ENCODE results near the gene DNAJC13. TPM values are rescaled to one million over a fixed set of nuclear protein-coding genes. Genes with fewer than 3 reads are reported as not detected.

Gene DNAJC13
- total RNA-seq, 4 donors from 2014 or later = 44.9 to 68.1 (median 65.5) TPM

DNA sequence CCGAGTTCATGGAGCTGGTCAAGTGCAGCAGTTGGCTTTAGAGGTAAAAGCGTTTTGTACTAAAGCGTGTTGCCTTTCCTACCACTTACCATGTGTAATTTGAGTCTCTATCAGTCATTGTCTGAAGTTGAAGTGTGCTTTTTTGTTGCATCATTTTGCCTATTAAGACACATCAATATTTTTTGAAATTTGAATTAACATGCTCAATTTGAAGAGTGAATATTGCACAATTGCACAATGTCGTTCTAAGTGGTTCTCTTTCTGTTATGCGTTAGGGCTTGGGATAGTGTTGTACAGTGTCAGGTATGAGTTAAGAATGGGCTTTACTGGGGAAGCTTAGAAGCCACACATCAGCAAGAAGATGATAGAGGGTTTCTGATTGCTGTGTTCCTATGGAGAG is 95.8 kb downstream of the DNAJC13 start:
- Histone ChIP-seq H3K27ac (no peak overlapping the region), H3K27me3 (no peaks in the 10 kb centered on the region), H3K9me3 (no peaks in the 10 kb centered on the region), H3K4me1 (peaks cover 0 to 5% (median 1%) of the 10 kb centered on the region in 4 donors), H3K36me3 (peaks cover 0 to 65% (median 29%) of the 10 kb centered on the region in 4 donors), H3K4me3 (no peak overlapping the region)
- in situ Hi-C loops (cut with MboI; ENCODE audit: low pct_ligation_motif_present in 1 of 4, low pct_unique_long_range_greater_than_20kb in 1 of 4, low sequenced_read_pairs in 3 of 4) (no loop called here), intact Hi-C loops (cut with DNase I; ENCODE audit: low total_unique reads) (no loop called here)
- DNase-seq = no peak
- 94% methylated on average over 5 of the region's 5 CpGs for WGBS, 2 donors (ENCODE audit: low coverage in 1 of 2)
- TF ChIP-seq POLR2AphosphoS5 (IDR thresholded peaks at IDR 0.05) (no peak), EP300 (IDR thresholded peaks at IDR 0.05; ENCODE audit: low read depth) (no peak), POLR2A (IDR thresholded peaks at IDR 0.05) (no peak)
- TF ChIP-seq, protein P1, sequence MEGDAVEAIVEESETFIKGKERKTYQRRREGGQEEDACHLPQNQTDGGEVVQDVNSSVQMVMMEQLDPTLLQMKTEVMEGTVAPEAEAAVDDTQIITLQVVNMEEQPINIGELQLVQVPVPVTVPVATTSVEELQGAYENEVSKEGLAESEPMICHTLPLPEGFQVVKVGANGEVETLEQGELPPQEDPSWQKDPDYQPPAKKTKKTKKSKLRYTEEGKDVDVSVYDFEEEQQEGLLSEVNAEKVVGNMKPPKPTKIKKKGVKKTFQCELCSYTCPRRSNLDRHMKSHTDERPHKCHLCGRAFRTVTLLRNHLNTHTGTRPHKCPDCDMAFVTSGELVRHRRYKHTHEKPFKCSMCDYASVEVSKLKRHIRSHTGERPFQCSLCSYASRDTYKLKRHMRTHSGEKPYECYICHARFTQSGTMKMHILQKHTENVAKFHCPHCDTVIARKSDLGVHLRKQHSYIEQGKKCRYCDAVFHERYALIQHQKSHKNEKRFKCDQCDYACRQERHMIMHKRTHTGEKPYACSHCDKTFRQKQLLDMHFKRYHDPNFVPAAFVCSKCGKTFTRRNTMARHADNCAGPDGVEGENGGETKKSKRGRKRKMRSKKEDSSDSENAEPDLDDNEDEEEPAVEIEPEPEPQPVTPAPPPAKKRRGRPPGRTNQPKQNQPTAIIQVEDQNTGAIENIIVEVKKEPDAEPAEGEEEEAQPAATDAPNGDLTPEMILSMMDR (IDR thresholded peaks at IDR 0.05) = no peak

DNA sequence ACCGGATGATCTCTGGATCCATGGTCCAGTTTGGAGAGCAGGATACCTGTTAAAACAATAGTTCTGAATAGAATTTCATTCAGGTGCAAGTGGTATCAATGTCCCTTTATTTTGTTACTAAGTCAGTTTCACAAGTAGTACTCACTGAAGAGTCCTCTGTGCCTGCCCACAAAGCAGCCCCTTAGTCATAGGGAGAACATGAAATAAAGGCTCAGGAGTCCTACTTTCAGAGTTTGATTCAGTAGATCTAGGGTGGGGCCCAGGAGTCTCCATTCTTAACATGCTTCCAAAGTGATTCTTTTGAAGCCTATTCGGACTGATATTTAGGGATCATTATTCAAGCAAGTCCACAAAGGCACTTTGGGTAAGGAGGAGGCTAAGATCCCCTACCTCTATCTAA is 100.0 kb downstream of the DNAJC13 start:
- Histone ChIP-seq H3K4me3 (no peak overlapping the region), H3K27me3 (no peaks in the 10 kb centered on the region), H3K27ac (no peak overlapping the region), H3K4me1 (no peaks in the 10 kb centered on the region), H3K9me3 (no peaks in the 10 kb centered on the region), H3K36me3 (peaks cover 0 to 64% (median 27%) of the 10 kb centered on the region in 4 donors)
- TF ChIP-seq EP300 (IDR thresholded peaks at IDR 0.05; ENCODE audit: low read depth) (no peak), POLR2A (IDR thresholded peaks at IDR 0.05) (no peak), POLR2AphosphoS5 (IDR thresholded peaks at IDR 0.05) (no peak)
- TF ChIP-seq, protein P1 (IDR thresholded peaks at IDR 0.05) = no peak
- WGBS, 2 donors (ENCODE audit: low coverage in 1 of 2) = 94 to 100% methylated on average over 2 of the region's 2 CpGs
- in situ Hi-C loops (cut with MboI; ENCODE audit: low pct_ligation_motif_present in 1 of 4, low pct_unique_long_range_greater_than_20kb in 1 of 4, low sequenced_read_pairs in 3 of 4) (no loop called here), intact Hi-C loops (cut with DNase I; ENCODE audit: low total_unique reads) (no loop called here)
- no peak for DNase-seq

GRCh38 chr3:132519914-132520313 is 102.6 kb downstream of the DNAJC13 start:
- H3K27me3 ChIP-seq = no peaks in the 10 kb centered on the region
- WGBS, 2 donors (ENCODE audit: low coverage in 1 of 2) = 75 to 94% methylated on average over 2 to 5 of the region's 5 CpGs
- H3K4me1 ChIP-seq = no peaks in the 10 kb centered on the region
- in situ Hi-C loops (cut with MboI; ENCODE audit: low pct_ligation_motif_present in 1 of 4, low pct_unique_long_range_greater_than_20kb in 1 of 4, low sequenced_read_pairs in 3 of 4) (no loop called here), intact Hi-C loops (cut with DNase I; ENCODE audit: low total_unique reads) (no loop called here)
- H3K9me3 ChIP-seq = no peaks in the 10 kb centered on the region
- no peak for DNase-seq
- no peak overlapping the region for H3K27ac ChIP-seq
- H3K36me3 ChIP-seq = peaks cover 0 to 76% (median 22%) of the 10 kb centered on the region in 4 donors
- no peak overlapping the region for H3K4me3 ChIP-seq
- TF ChIP-seq POLR2AphosphoS5 (IDR thresholded peaks at IDR 0.05) = no peak

DNA sequence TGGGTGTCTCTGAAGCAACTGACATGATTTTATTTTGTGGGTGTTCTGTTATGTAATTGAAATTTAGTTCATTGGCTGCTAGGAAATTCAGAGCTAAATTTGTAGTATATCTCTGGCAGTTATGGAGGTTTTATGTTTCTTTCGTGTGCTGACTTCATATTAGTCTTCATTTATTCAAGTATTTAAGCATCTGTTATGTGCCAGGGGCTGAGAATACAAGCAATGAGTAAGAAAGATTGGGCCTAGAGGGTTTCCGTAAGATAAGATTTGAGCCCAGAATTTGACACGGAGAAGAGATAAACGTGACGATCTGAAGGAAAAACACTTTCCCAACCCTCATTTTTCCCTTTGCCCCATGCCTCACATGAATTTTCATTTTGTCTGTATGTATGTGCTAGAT is 104.6 kb downstream of the DNAJC13 start:
- intact Hi-C loops (cut with DNase I; ENCODE audit: low total_unique reads) = no loop called here
- in situ Hi-C loops (cut with MboI; ENCODE audit: low pct_ligation_motif_present in 1 of 4, low pct_unique_long_range_greater_than_20kb in 1 of 4, low sequenced_read_pairs in 3 of 4) = no loop called here
- Histone ChIP-seq H3K9me3 (no peaks in the 10 kb centered on the region), H3K4me3 (no peak overlapping the region), H3K36me3 (peaks cover 0 to 79% (median 21%) of the 10 kb centered on the region in 4 donors), H3K27me3 (no peaks in the 10 kb centered on the region), H3K27ac (no peak overlapping the region), H3K4me1 (no peaks in the 10 kb centered on the region)
- TF ChIP-seq POLR2AphosphoS5 (IDR thresholded peaks at IDR 0.05) (no peak), POLR2A (IDR thresholded peaks at IDR 0.05) (no peak), EP300 (IDR thresholded peaks at IDR 0.05; ENCODE audit: low read depth) (no peak)
- TF ChIP-seq, protein P1 (IDR thresholded peaks at IDR 0.05) = no peak
- WGBS, 2 donors (ENCODE audit: low coverage in 1 of 2) = 93 to 96% methylated on average over 5 of the region's 5 CpGs
- no peak for DNase-seq

GRCh38 chr3:132522353-132522752 is 105.1 kb downstream of the DNAJC13 start:
- peaks cover 0 to 76% (median 22%) of the 10 kb centered on the region in 4 donors for H3K36me3 ChIP-seq
- TF ChIP-seq EP300 (IDR thresholded peaks at IDR 0.05; ENCODE audit: low read depth) = no peak
- TF ChIP-seq POLR2AphosphoS5 (IDR thresholded peaks at IDR 0.05) = no peak
- TF ChIP-seq POLR2A (IDR thresholded peaks at IDR 0.05) = no peak
- TF ChIP-seq, protein P1 (IDR thresholded peaks at IDR 0.05) = no peak
- intact Hi-C loops (cut with DNase I; ENCODE audit: low total_unique reads) = no loop called here

More at GRCh38 chr3:132522353-132522752, 105.1 kb downstream of the DNAJC13 start:
- H3K27me3 ChIP-seq = no peaks in the 10 kb centered on the region
- no peak for DNase-seq
- no peak overlapping the region for H3K27ac ChIP-seq
- in situ Hi-C loops (cut with MboI; ENCODE audit: low pct_ligation_motif_present in 1 of 4, low pct_unique_long_range_greater_than_20kb in 1 of 4, low sequenced_read_pairs in 3 of 4) = no loop called here
- WGBS, 2 donors (ENCODE audit: low coverage in 1 of 2) = 70 to 75% methylated on average over 3 of the region's 3 CpGs
- no peaks in the 10 kb centered on the region for H3K9me3 ChIP-seq
- H3K4me1 ChIP-seq = no peaks in the 10 kb centered on the region
- H3K4me3 ChIP-seq = no peak overlapping the region

Measured in transverse colon (tissue), 4 donors.